Activated CD4-positive, alpha-beta T cell treated with anti-CD3 and anti-CD28 coated beads, Interleukin-10, Interleukin-2, amounts not matched to agents 100 ng/mL and 50 ng/mL, durations not matched to agents 16 hours and 8 hours (primary cell): ENCODE results near the gene CLTCL1.
"Not testable (repeated sequence)": the region's sequence is repeated elsewhere in the genome, so short reads cannot be mapped to it uniquely, and the experiment has no call there.

Experiments
- DNase-seq: peaks from one replicate; pipeline ENCODE4 v3.0.0-alpha.2; 2020

Gene CLTCL1

GRCh38 chr22:19291580-19292457 lies at the start of gene CLTCL1:
TSS of gene CLTCL1 (minus strand) at chr22:19291719. CDS start at chr22:19291641, 78 bp downstream.
- peak; percentile 77 for DNase-seq

GRCh38 chr22:19337137-19337536 lies 45.6 kb upstream of the CLTCL1 start:
- no peak for DNase-seq

GRCh38 chr22:19336133-19337075 lies 44.9 kb upstream of the CLTCL1 start:
- DNase-seq = no peak

- no peak for DNase-seq
Measured at GRCh38 chr22:19331975-19332374, 40.5 kb upstream of the CLTCL1 start.

- no peak for DNase-seq
Measured at GRCh38 chr22:19331474-19331873, 40.0 kb upstream of the CLTCL1 start.

- DNase-seq = no peak
Measured at GRCh38 chr22:19330865-19331418, 39.4 kb upstream of the CLTCL1 start.

GRCh38 chr22:19330205-19330604 lies 38.7 kb upstream of the CLTCL1 start:
- not testable (repeated sequence) for DNase-seq

GRCh38 chr22:19329454-19329853 lies 37.9 kb upstream of the CLTCL1 start:
- no peak for DNase-seq

- DNase-seq = no peak
Measured at GRCh38 chr22:19325296-19325948, 33.9 kb upstream of the CLTCL1 start.

- not testable (repeated sequence) for DNase-seq
Measured at GRCh38 chr22:19323420-19323819, 31.9 kb upstream of the CLTCL1 start.

- no peak for DNase-seq
Measured at GRCh38 chr22:19321757-19322156, 30.2 kb upstream of the CLTCL1 start.

- DNase-seq = not testable (repeated sequence)
Measured at GRCh38 chr22:19320136-19320535, 28.6 kb upstream of the CLTCL1 start.

GRCh38 chr22:19319281-19319680 lies 27.8 kb upstream of the CLTCL1 start:
- no peak for DNase-seq

- no peak for DNase-seq
Measured at GRCh38 chr22:19317865-19318264, 26.3 kb upstream of the CLTCL1 start.

- DNase-seq = no peak
Measured at GRCh38 chr22:19307872-19308271, 16.4 kb upstream of the CLTCL1 start.

- not testable (repeated sequence) for DNase-seq
Measured at GRCh38 chr22:19306535-19306934, 15.0 kb upstream of the CLTCL1 start.

- no peak for DNase-seq
Measured at GRCh38 chr22:19304547-19304946, 13.0 kb upstream of the CLTCL1 start.

- no peak for DNase-seq
Measured at GRCh38 chr22:19303785-19304184, 12.3 kb upstream of the CLTCL1 start.

GRCh38 chr22:19295733-19296132 lies 4.2 kb upstream of the CLTCL1 start:
- no peak for DNase-seq

GRCh38 chr22:19292458-19293230 lies 1.1 kb upstream of the CLTCL1 start:
- no peak for DNase-seq

GRCh38 chr22:19291218-19291579 lies 320 bp downstream of the CLTCL1 start:
- peak; percentile 10 for DNase-seq
